Activated naive CD4-positive, alpha-beta T cell treated with Interleukin-2 at 50 U/mL for 16 hours (primary cell): ENCODE measurements around the gene KIF25.
A peak's percentile ranks its signal among the peaks of the same experiment; 100 is the strongest.

ENCODE experiments used
- DNase-seq: peaks from one replicate; pipeline ENCODE4 v3.0.0-alpha.2; 2020

Gene KIF25

GRCh38 chr6:167997642-167998041, at the start of gene KIF25:
KIF25 (plus strand) TSS chr6:167997671; CDS start chr6:168029586, 31,915 bp downstream.
- no peak for DNase-seq

GRCh38 chr6:167947716-167948115, 49.8 kb upstream of the KIF25 start:
- DNase-seq: no peak

- DNase-seq: no peak
Measured at GRCh38 chr6:167948716-167949115, 48.8 kb upstream of the KIF25 start.

GRCh38 chr6:167949121-167949684, 48.3 kb upstream of the KIF25 start:
- no peak for DNase-seq

- no peak for DNase-seq
Measured at GRCh38 chr6:167951781-167952511, 45.5 kb upstream of the KIF25 start.

DNA sequence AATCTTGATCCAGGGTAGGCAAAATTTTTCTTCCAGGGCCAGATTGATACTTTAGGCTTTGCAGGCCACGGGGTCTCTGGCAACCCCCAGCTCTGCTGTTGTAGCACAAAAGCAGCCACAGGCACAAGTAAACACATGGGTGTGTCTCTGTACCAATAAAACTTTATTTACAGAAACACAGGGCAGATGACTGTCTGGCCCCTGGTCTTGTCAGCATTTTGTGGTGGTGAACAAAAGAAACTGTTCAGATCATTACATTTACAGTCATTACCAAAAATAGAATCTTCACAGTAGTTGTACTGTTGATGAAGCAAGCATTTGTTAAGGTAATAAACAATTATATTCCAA, 45.0 kb upstream of the KIF25 start:
- DNase-seq: no peak

- no peak for DNase-seq
Measured at GRCh38 chr6:167953551-167953950, 43.9 kb upstream of the KIF25 start.

GRCh38 chr6:167954151-167954550, 43.3 kb upstream of the KIF25 start:
- no peak for DNase-seq

- no peak for DNase-seq
Measured at GRCh38 chr6:167956491-167956890, 41.0 kb upstream of the KIF25 start.

GRCh38 chr6:167956983-167957492, 40.4 kb upstream of the KIF25 start:
- no peak for DNase-seq

GRCh38 chr6:167957626-167958025, 39.8 kb upstream of the KIF25 start:
- no peak for DNase-seq

- no peak for DNase-seq
Measured at GRCh38 chr6:167960579-167960978, 36.9 kb upstream of the KIF25 start.

- DNase-seq: no peak
Measured at GRCh38 chr6:167962711-167963110, 34.8 kb upstream of the KIF25 start.

DNA sequence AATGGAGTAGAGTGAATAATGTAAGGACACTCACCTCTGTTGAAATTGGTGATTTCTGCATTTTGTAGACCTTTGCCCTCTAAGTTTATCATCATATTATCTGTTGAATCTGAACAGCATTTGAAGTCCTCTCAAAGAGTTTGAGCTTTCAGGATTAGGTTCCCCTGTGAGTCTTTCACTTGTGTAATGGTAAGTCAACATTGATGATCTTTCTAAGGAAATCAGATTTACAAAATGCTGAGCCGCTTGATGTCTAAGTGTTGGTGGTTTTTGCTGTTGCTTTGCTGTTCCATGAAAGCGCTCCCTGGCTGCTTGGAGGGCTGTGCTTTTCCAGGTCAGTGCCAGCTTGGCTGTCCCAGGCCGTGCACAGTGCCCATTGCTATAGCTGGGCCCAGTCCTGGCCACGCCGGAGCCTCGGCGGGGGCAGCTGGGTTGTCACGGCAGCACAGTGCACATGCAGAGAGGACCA, 33.8 kb upstream of the KIF25 start:
- no peak for DNase-seq

GRCh38 chr6:167965592-167966539, 31.6 kb upstream of the KIF25 start:
- no peak for DNase-seq

GRCh38 chr6:167966540-167966905, 30.9 kb upstream of the KIF25 start:
- DNase-seq: no peak

DNA sequence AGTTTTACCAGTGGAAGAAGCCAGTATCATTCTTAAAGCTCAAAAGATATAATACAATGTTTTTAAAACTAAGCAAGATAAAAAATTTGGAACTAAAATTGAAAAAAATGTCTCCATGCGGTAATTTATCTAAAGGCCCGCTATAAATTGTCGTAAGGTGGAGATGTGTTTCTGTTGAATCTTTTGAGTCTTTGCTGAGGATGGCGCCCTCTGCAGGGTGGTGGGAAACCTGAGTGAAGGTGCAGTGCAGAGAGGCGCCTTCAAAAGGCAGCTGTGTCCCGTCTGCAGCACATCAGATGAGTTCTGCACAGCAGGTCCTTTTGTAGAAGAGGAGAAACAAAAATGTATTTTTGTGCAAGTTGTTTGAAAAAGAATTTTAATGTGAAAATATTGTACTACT, 29.4 kb upstream of the KIF25 start:
- DNase-seq: peak; percentile 22

- no peak for DNase-seq
Measured at GRCh38 chr6:167970230-167970629, 27.2 kb upstream of the KIF25 start.

DNA sequence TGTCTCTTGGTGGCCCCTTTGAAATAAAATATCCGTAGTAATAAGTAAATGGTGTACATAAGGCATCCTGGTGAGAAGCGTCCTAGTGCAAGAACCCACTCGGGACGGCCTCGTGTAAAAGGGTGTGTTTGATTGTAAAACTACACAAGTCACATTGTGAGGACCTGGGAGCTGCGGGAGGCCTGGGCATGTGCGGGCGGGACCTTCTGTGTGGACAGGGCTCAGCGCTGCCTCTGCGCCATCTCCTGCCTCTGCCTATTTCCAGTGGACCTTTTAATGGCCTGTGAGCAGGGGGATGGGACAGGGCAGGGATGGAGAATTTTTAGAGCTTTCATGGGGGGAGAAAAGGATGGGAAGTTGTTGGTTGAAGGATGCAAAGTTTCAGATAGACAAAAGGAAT, 25.3 kb upstream of the KIF25 start:
- no peak for DNase-seq

DNA sequence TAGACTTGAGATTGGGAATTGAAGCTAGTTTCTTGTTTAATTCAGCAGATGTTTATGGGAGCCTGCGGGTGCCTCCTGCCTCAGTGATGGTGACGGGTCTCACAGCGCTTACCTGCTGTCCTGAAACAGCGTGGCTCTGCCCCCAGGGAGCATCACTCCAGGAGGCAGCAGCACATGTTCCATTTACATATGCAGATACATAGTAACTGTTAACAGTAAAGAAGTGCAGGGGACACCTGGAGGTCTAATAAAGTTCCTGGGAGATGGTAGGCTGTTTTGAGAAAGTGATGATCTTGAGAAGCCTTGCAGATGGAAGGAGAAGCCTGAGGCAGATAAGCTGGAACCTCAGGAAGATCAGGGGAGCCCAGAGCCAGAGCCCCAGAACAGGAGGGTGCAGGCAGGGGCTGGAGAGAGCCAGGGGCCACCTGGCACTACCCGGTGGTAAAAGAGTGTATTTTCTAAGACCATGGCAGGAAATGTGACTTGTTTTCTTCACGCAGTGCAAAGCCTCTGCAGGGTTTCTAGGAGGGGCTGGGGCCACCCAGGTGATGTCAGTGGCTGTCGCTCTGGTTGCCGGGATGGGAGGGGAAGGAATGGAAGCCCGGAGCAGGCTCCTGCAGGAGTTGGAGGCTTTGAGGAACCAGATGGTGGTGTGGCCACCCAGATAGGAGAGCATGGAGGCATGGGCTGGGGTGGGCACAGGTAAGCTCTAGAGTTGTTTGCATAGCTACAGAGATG, 24.2 kb upstream of the KIF25 start:
- no peak for DNase-seq

DNA sequence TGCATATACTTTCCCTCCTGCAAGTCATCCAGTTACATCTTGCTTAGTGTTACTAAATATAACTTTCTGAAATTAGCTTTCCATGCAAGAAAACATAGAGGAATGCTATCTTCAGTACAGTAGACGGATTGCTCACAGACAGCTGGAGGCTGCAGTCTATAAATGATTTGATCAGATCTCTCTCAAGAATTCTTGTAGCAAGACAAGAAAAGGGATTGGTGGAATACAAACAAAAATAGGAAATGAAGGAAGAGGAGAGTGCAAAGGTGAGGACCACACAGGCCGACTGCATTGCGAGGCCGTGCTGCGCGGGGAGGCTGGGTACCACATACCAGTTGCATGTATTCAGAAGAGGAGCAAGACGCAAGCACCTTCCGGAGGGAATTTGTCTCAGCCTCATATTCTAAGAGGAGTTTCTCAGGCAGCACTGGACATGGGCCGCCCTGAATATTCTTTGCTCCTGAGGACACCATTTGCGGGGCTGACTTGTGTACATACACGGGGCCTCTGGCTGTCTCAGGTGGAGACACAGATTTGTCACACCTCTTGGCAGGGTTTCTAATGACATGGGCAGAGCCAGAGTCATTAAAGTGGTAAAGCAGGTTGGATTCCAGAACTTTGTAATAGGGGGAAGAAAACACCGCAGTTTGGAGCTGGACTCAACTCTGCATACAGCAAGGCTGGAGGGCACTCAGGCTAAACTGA, 22.7 kb upstream of the KIF25 start:
- DNase-seq: no peak

DNA sequence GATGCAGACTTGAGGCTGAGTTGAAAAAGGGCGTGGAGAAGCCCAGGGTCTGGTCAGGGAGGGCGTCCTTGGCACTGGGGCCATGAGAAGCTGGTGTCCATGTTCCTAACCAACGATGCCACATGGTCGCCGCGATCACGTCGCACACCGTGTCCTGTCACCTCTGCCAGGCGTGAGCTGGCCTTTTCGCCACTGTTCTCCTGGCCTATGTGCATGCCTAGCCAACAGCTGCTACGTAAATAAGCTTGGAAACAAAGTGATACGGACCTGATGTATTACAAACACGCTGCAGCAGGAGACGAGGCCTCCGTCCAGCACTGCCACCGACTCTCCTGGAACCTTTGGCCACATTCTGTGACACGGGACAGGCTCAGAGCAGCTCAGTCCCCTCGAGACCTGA, 22.0 kb upstream of the KIF25 start:
- DNase-seq: no peak
